Esophagus squamous epithelium (tissue), 5 donors: ENCODE data around the gene ZNF777. TPM values are rescaled to one million over a fixed set of nuclear protein-coding genes. Genes with fewer than 3 reads are reported as not detected.

ENCODE experiments used
- DNase-seq: peaks from one replicate; lab custom pipeline; 2025; lab: John Stamatoyannopoulos, UW
- H3K27ac ChIP-seq, 4 donors: fragments of 200-600 bp; sonication (generic); one replicate each; pipeline ENCODE4 v1.5.1; 2016 to 2019; ENCODE audit warnings: mild to moderate bottlenecking in 1 of 4
- H3K27me3 ChIP-seq, 4 donors: fragments of 200-600 bp; sonication (generic); 1 replicate in 3 of 4; 2 replicates in 1 of 4; pipeline versions ENCODE4 v1.5.1 to v1.6.0; 2017 to 2021; ENCODE audit warnings: antibody characterized with exemption in 1 of 4
- H3K36me3 ChIP-seq, 3 donors: fragments of 200-600 bp; sonication (generic); one replicate each; pipeline ENCODE4 v1.5.1; 2016 to 2019
- H3K4me1 ChIP-seq, 3 donors: fragments of 200-600 bp; sonication (generic); one replicate each; pipeline ENCODE4 v1.5.1; 2017 to 2019
- H3K4me3 ChIP-seq, 4 donors: fragments of 200-600 bp; sonication (generic); 1 replicate in 3 of 4; 2 replicates in 1 of 4; pipeline ENCODE4 v1.5.1; 2016 to 2019; ENCODE audit warnings: mild to moderate bottlenecking in 2 of 4, moderate library complexity in 1 of 4
- H3K9me3 ChIP-seq, 3 donors: fragments of 200-600 bp; sonication (generic); one replicate each; pipeline ENCODE4 v1.5.1; 2016 to 2019
- POLR2A ChIP-seq, 4 donors: fragments of 450-650 bp; IDR thresholded peaks; one replicate each; pipeline ENCODE4 v1.6.1; 2017; ENCODE audit warnings: antibody characterized with exemption in 4 of 4, mild to moderate bottlenecking in 4 of 4, moderate library complexity in 3 of 4
- WGBS, 2 donors: methylation state at CpG; one replicate each; pipeline ENCODE4 v1.1.5; 2018; 5-methylcytosine and 5-hydroxymethylcytosine counted together
- intact Hi-C: fragments of 100-400 bp; cut with DNase I; formaldehyde crosslinking; loops from one replicate; pipeline ENCODE4 v1.15.0; 2022
- total RNA-seq, 4 donors: library from RNA; depleted of rRNA; stranded (reverse); fragments of >200 nt; gene quantifications; one replicate each; pipeline ENCODE4 v1.1.0, GENCODE V29; 2016
- TF ChIP-seq, protein P1 (sequence below), 6 experiments: fragments of 450-650 bp in 4 of 6; fragments of 200-600 bp in 2 of 6; sonication (generic) in 2 of 6; IDR thresholded peaks; one replicate each; pipeline ENCODE4 v1.5.1; 2016 to 2019; ENCODE audit warnings: antibody characterized with exemption in 6 of 6, mild to moderate bottlenecking in 4 of 6, moderate library complexity in 4 of 6
- donor health status: DM: yes; HTN: yes; CAD: no.

Gene ZNF777
- total RNA-seq, 4 donors from 2014 or later, result 4.6 to 9.7 (median 7.8) TPM

DNA sequence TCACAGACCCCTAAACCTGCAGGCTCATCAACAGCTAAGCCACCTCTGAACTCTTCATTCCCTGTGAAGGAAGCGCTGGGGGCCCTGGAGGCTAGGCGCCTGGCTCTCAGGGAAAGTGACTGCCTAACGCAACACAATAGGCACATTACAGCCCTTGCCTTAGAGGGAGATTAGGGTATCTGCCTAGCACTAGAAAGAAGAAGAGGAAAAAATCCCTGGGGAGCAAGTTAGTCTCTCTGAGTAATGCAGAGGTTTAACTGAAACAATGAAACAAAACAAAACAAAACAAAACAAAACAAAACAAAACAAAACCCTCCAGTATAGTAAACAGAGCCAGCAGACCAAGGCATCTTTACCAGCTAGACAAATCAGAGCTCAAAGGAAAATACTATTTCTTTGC is 2.6 kb downstream of the ZNF777 start:
- TF ChIP-seq, protein P1, sequence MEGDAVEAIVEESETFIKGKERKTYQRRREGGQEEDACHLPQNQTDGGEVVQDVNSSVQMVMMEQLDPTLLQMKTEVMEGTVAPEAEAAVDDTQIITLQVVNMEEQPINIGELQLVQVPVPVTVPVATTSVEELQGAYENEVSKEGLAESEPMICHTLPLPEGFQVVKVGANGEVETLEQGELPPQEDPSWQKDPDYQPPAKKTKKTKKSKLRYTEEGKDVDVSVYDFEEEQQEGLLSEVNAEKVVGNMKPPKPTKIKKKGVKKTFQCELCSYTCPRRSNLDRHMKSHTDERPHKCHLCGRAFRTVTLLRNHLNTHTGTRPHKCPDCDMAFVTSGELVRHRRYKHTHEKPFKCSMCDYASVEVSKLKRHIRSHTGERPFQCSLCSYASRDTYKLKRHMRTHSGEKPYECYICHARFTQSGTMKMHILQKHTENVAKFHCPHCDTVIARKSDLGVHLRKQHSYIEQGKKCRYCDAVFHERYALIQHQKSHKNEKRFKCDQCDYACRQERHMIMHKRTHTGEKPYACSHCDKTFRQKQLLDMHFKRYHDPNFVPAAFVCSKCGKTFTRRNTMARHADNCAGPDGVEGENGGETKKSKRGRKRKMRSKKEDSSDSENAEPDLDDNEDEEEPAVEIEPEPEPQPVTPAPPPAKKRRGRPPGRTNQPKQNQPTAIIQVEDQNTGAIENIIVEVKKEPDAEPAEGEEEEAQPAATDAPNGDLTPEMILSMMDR (IDR thresholded peaks at IDR 0.05), result no peak
- no peak for TF ChIP-seq POLR2A (IDR thresholded peaks at IDR 0.05)
- WGBS, 2 donors, result 52% methylated on average over 3 of the region's 3 CpGs; no CpG with 5 or more reads in 1 of the 2 donors
- no peaks in the 10 kb centered on the region for H3K9me3 ChIP-seq
- peaks cover 5 to 33% (median 8%) of the 10 kb centered on the region in 3 donors for H3K36me3 ChIP-seq
- peaks cover 6 to 39% (median 8%) of the 10 kb centered on the region in 3 donors for H3K4me1 ChIP-seq
- no peak overlapping the region for H3K4me3 ChIP-seq
- H3K27me3 ChIP-seq, result no peaks in the 10 kb centered on the region
- intact Hi-C loops, result no loop called here
- no peak for DNase-seq
- H3K27ac ChIP-seq, result no peak overlapping the region

- no peaks in the 10 kb centered on the region for H3K27me3 ChIP-seq
- H3K4me3 ChIP-seq, result no peak overlapping the region
- WGBS, 2 donors, result 60 to 73% methylated on average over 1 of the region's 1 CpG
- TF ChIP-seq POLR2A (IDR thresholded peaks at IDR 0.05), result no peak
- TF ChIP-seq, protein P1 (IDR thresholded peaks at IDR 0.05), result no peak
- no peaks in the 10 kb centered on the region for H3K9me3 ChIP-seq
- peaks cover 6 to 39% (median 8%) of the 10 kb centered on the region in 3 donors for H3K4me1 ChIP-seq
- no peak overlapping the region for H3K27ac ChIP-seq
- no peak for DNase-seq
- intact Hi-C loops, result no loop called here
- H3K36me3 ChIP-seq, result peaks cover 5 to 38% (median 8%) of the 10 kb centered on the region in 3 donors
Measured at GRCh38 chr7:149457766-149458165, 3.1 kb downstream of the ZNF777 start.

DNA sequence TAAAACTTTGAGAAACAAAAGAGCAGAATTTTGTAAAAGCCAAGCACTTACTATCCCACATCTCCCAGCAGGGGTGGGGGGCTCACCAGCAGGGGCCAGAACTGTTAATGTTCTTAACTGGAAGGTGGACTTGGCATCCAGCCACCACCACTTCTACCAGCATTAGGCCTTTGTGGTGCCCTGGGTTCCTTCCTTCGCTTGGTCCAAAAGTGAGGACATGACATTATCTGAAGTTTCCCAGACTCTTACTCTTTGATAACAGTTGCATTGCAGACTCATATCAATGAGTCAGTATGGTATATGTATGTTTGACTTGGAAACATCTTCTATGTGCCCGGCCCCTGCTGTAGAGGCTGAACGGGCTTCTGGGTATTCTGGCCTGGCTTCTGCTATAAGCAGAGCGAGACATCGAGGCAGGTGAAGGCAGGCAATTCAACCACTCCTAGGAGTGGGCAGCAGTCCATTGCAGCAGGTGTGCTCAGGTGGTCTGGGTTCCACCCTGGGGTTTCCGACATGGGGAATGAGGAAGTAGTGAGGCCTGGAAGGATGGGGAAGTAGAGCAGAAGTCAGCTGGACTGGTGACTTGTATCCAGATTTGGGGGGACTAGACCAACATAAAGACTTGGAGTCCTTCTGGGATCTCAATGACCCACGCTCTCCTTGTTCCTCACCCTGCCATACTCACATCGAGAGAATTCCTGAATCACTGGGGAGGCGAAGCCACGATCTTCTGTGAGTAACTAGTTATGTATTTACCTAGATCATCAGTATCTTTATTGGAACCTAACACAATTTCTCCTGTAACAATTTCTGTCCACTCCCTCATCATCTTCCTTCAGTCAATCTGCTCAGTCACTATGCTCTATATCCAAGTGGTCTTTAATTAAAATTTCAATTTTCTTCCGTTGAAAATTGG is 4.1 kb downstream of the ZNF777 start:
- no peak for TF ChIP-seq POLR2A (IDR thresholded peaks at IDR 0.05)
- TF ChIP-seq, protein P1 (IDR thresholded peaks at IDR 0.05), result no peak
- 88 to 91% methylated on average over 7 to 11 of the region's 11 CpGs for WGBS, 2 donors

GRCh38 chr7:149455175-149455950 is 5.5 kb downstream of the ZNF777 start:
- no peaks in the 10 kb centered on the region for H3K9me3 ChIP-seq
- H3K4me3 ChIP-seq, result no peak overlapping the region
- no peaks in the 10 kb centered on the region for H3K27me3 ChIP-seq
- intact Hi-C loops, result no loop called here
- peaks cover 6 to 29% (median 8%) of the 10 kb centered on the region in 3 donors for H3K4me1 ChIP-seq
- DNase-seq, result no peak
- no peak for TF ChIP-seq POLR2A (IDR thresholded peaks at IDR 0.05)
- TF ChIP-seq, protein P1 (IDR thresholded peaks at IDR 0.05), result no peak
- no peak overlapping the region for H3K27ac ChIP-seq
- peaks cover 6 to 61% (median 14%) of the 10 kb centered on the region in 3 donors for H3K36me3 ChIP-seq
- WGBS, 2 donors, result 89 to 90% methylated on average over 14 to 15 of the region's 24 CpGs

More for the DNA sequence above, 4.1 kb downstream of the ZNF777 start:
- no peak overlapping the region for H3K4me3 ChIP-seq
- H3K9me3 ChIP-seq, result no peaks in the 10 kb centered on the region
- no peak for DNase-seq
- no peak overlapping the region for H3K27ac ChIP-seq
- intact Hi-C loops, result no loop called here
- H3K36me3 ChIP-seq, result peaks cover 5 to 47% (median 8%) of the 10 kb centered on the region in 3 donors
- H3K4me1 ChIP-seq, result peaks cover 6 to 39% (median 8%) of the 10 kb centered on the region in 3 donors
- no peaks in the 10 kb centered on the region for H3K27me3 ChIP-seq
